ENCODE measurements around the gene RNF138. TPM values are rescaled to one million over a fixed set of nuclear protein-coding genes. Genes with fewer than 3 reads are reported as not detected.

Gene RNF138
- polyA plus RNA-seq, 1 experiment = 12.5 TPM

DNA sequence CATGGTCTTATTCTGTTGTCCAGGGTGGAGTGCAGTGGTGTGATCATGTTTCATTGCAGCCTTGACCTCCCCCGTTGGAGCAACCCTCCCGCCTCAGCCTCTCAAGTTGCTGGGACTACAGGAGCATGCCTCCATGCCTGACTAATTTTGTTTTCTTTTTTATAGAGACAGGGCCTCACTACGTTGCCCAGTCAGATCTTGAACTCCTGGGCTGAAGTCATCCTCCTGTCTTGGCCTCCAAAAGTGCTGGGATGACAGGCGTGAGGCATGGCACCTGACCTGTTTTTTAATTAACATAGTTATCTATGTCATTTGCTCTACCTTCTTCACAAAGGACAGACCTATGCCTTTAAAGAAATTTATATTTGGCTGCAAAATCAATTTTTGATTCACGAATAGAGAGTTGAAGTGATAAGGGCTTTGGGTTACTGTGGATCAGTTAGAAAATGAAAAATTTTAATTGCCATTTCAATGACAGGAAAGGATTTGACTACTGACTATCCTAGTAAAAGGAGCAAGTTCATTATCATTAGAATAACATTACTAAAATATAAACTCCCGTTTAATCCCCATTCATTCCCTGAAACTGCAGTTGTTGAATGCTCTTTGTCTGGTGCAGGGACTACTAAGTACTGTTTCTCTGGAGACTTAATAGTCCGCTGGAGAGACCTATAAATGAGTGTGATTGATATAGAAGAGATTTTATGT, 3.7 kb downstream of the RNF138 start:
- no peaks in the 10 kb centered on the region for H3K27me3 ChIP-seq (ENCODE audit: control insufficient read depth, insufficient read depth, low read length)
- H3K4me3 ChIP-seq (ENCODE audit: low read depth, low read length) = no peak overlapping the region
- TF ChIP-seq, protein P1, sequence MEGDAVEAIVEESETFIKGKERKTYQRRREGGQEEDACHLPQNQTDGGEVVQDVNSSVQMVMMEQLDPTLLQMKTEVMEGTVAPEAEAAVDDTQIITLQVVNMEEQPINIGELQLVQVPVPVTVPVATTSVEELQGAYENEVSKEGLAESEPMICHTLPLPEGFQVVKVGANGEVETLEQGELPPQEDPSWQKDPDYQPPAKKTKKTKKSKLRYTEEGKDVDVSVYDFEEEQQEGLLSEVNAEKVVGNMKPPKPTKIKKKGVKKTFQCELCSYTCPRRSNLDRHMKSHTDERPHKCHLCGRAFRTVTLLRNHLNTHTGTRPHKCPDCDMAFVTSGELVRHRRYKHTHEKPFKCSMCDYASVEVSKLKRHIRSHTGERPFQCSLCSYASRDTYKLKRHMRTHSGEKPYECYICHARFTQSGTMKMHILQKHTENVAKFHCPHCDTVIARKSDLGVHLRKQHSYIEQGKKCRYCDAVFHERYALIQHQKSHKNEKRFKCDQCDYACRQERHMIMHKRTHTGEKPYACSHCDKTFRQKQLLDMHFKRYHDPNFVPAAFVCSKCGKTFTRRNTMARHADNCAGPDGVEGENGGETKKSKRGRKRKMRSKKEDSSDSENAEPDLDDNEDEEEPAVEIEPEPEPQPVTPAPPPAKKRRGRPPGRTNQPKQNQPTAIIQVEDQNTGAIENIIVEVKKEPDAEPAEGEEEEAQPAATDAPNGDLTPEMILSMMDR (IDR thresholded peaks at IDR 0.05; ENCODE audit: low read depth, low read length) = no peak
- ChIA-PET POLR2A (no interaction called here), CTCF (no interaction called here)
- DNase-seq (ENCODE audit: low read depth, low spot score) = no peak
- no peak overlapping the region for H3K27ac ChIP-seq (ENCODE audit: low read depth, low read length)
- H3K9me3 ChIP-seq (ENCODE audit: control insufficient read depth, insufficient read depth, low read length) = peaks cover 4% of the 10 kb centered on the region; the same call in 1 of the 2 replicates

DNA sequence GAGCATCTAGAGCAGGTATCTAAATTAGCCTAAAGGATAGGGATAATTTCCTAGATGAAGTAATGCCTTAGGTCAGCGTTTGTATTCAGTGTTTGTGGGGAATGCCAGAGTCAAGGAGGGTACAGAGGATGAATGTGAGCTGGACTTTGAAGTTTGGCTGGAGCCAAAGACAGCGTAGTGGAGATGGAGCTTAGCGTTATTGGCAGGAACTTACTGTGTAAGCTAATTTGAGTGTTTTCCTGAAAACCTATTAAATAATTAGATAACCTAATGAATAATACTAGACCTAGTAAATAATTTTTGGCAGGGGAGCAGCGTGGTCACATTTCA, 4.2 kb downstream of the RNF138 start:
- TF ChIP-seq, protein P1 (IDR thresholded peaks at IDR 0.05; ENCODE audit: low read depth, low read length) = no peak
- ChIA-PET CTCF (no interaction called here), POLR2A (no interaction called here)
- no peak for DNase-seq (ENCODE audit: low read depth, low spot score)
- Histone ChIP-seq H3K27ac (ENCODE audit: low read depth, low read length) (no peak overlapping the region), H3K9me3 (ENCODE audit: control insufficient read depth, insufficient read depth, low read length) (peaks cover 4% of the 10 kb centered on the region; the same call in 1 of the 2 replicates), H3K4me3 (ENCODE audit: low read depth, low read length) (no peak overlapping the region), H3K27me3 (ENCODE audit: control insufficient read depth, insufficient read depth, low read length) (no peaks in the 10 kb centered on the region)

DNA sequence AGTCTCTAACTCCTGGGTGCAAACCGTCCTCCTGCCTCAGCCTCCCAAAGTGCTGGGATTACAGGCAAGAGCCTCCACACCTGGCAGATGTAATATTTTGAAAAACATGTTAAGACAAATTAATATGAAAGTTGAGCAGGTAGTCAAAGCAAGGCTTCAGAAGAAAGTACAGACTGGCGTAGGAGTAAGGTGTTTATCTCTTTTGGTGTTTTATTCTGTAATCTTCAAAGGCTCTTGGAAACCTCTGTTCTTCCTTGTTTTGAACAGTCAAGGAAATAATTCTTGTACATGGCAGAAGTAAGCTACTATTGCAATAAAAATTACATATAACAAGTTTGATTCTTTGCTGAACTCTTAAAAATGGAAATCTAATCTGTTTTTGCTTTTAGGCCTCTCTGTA, 5.3 kb downstream of the RNF138 start:
- POLR2A ChIA-PET = no interaction called here
- CTCF ChIA-PET = interaction anchor here (1.0 kb wide), 1 partner anchor 1135 kb away, joined by 3 read pairs; no protein-coding TSS in a partner anchor
- no peak overlapping the region for H3K4me3 ChIP-seq (ENCODE audit: low read depth, low read length)
- TF ChIP-seq, protein P1 (IDR thresholded peaks at IDR 0.05; ENCODE audit: low read depth, low read length) = no peak
- no peaks in the 10 kb centered on the region for H3K27me3 ChIP-seq (ENCODE audit: control insufficient read depth, insufficient read depth, low read length)
- no peak for DNase-seq (ENCODE audit: low read depth, low spot score)
- no peak overlapping the region for H3K27ac ChIP-seq (ENCODE audit: low read depth, low read length)
- peaks cover 4% of the 10 kb centered on the region; the same call in 1 of the 2 replicates for H3K9me3 ChIP-seq (ENCODE audit: control insufficient read depth, insufficient read depth, low read length)

DNA sequence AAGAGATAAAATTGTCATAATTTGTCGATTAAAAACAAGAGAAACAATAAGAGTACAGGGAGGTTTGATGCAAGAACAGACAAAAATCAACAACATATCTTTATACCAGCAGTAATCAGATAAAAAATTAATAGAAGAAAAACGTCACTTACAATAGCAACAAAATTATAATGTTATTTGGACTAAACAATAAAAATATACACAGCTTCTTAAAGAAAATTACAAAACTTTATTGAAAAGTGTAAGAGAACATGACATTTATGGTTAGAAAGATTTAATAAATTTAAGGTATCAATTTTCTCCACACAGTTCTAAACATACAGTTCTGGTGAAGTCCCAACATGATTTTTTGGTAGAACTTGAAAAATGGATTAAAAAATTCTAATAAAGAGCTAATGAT, 12.8 kb downstream of the RNF138 start:
- TF ChIP-seq, protein P1 (IDR thresholded peaks at IDR 0.05; ENCODE audit: low read depth, low read length) = no peak
- H3K27me3 ChIP-seq (ENCODE audit: control insufficient read depth, insufficient read depth, low read length) = no peaks in the 10 kb centered on the region
- H3K27ac ChIP-seq (ENCODE audit: low read depth, low read length) = no peak overlapping the region
- POLR2A ChIA-PET = no interaction called here
- CTCF ChIA-PET = no interaction called here
- no peaks in the 10 kb centered on the region for H3K9me3 ChIP-seq (ENCODE audit: control insufficient read depth, insufficient read depth, low read length)
- DNase-seq (ENCODE audit: low read depth, low spot score) = no peak
- no peak overlapping the region for H3K4me3 ChIP-seq (ENCODE audit: low read depth, low read length)

DNA sequence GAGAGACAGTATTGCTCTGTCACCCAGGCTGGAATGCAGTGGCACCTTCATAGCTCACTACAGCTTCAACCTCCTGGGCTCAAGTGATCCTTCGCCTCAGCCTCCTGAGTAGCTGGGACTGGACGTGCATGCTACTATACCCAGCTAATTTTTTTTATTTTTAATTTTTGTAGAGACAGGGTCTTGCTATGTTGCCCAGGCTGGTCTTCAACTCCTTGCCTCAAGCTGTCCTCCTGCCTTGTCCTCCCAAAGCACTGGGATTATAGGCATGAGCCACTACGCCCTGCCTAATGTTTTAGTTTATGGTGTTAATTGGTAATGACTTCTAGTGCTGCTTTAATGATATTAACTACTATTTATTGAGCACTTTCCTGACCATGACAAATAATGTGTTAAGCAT, 18.3 kb downstream of the RNF138 start:
- H3K27me3 ChIP-seq (ENCODE audit: control insufficient read depth, insufficient read depth, low read length) = no peaks in the 10 kb centered on the region
- TF ChIP-seq, protein P1 (IDR thresholded peaks at IDR 0.05; ENCODE audit: low read depth, low read length) = no peak
- no peak for DNase-seq (ENCODE audit: low read depth, low spot score)
- ChIA-PET POLR2A (no interaction called here), CTCF (no interaction called here)
- H3K9me3 ChIP-seq (ENCODE audit: control insufficient read depth, insufficient read depth, low read length) = no peaks in the 10 kb centered on the region
- H3K27ac ChIP-seq (ENCODE audit: low read depth, low read length) = no peak overlapping the region
- H3K4me3 ChIP-seq (ENCODE audit: low read depth, low read length) = no peak overlapping the region

All from AG04450 (cell line).